HepG2 (cell line): Measurements from ENCODE around the gene KIF26B. TPM values are rescaled to one million over a fixed set of nuclear protein-coding genes. Genes with fewer than 3 reads are reported as not detected.

ENCODE experiments used
- ATAC-seq: fragments of 200-7000 bp; cut with Tn5 transposase; 3 replicates; pipeline ENCODE4 v1.9.1; 2020; ENCODE audit warnings: mild to moderate bottlenecking, moderate library complexity
- BruUV-seq: library from RNA; stranded (reverse); fragments of 400-500 nt; replicated peaks from 2 replicates; lab custom pipeline; 2021; lab: Mats Ljungman, UMichigan
- CTCF ChIA-PET: fragments of 300-600 bp; formaldehyde crosslinking; extraction: SDS; loops from one replicate; lab custom pipeline; 2021; ENCODE audit warnings: low total read pairs, inconsistent platforms, low intra/inter-chr PET ratio; lab: Yijun Ruan, JAX
- POLR2A ChIA-PET: fragments of 350-600 bp; sonication (Branson Sonifier 250); formaldehyde crosslinking; loops from one replicate; lab custom pipeline; 2020; ENCODE audit warnings: antibody characterized with exemption, inconsistent platforms; lab: Yijun Ruan, JAX
- DNase-seq: peaks from one replicate; pipeline ENCODE4 v3.0.0-alpha.2; 2015; ENCODE audit warnings: low spot score
- FAIRE-seq: peaks from 3 replicates; lab custom pipeline; 2011; peaks lifted over from hg19 to GRCh38; lab: Jason Lieb, UNC
- H2AFZ ChIP-seq: one replicate; pipeline ENCODE4 v1.6.1; 2011; ENCODE audit warnings: low read length, inconsistent platforms
- H3K27ac ChIP-seq: fragments of 300-600 bp; 3 replicates; pipeline ENCODE4 v1.8.0; 2011; ENCODE audit warnings: mixed run types, mild to moderate bottlenecking, mixed read lengths, low read length, inconsistent platforms; ENCODE audit not compliant: insufficient read depth; ENCODE audit errors: extremely low read length
- H3K27me3 ChIP-seq, 2 experiments: fragments of 200-600 bp in 1 of 2; 2 replicates in 1 of 2; 3 replicates in 1 of 2; pipeline versions ENCODE4 v1.6.0 to v1.8.0; 2011; ENCODE audit warnings: low read length in 2 of 2, mild to moderate bottlenecking in 2 of 2, moderate library complexity in 2 of 2, inconsistent platforms in 1 of 2; ENCODE audit not compliant: insufficient read depth in 2 of 2, control insufficient read depth in 1 of 2
- H3K36me3 ChIP-seq, 2 experiments: fragments of 200-600 bp in 1 of 2; replicated peaks in 1 of 2; 2 replicates in 1 of 2; 3 replicates in 1 of 2; pipeline versions ENCODE4 v1.5.1 to v1.8.0; 2011; ENCODE audit warnings: low read length in 2 of 2, inconsistent platforms in 1 of 2; ENCODE audit not compliant: insufficient read depth in 2 of 2, control insufficient read depth in 1 of 2
- H3K4me1 ChIP-seq: 2 replicates; pipeline ENCODE4 v1.5.1; 2012; ENCODE audit warnings: low read length, inconsistent platforms; ENCODE audit not compliant: insufficient read depth
- H3K4me2 ChIP-seq: 2 replicates; pipeline ENCODE4 v1.6.0; 2011; ENCODE audit warnings: low read depth, low read length, inconsistent platforms
- H3K4me3 ChIP-seq, 3 experiments: fragments of 200-600 bp in 1 of 3; sonication (generic), shearing (Covaris generic) in 1 of 3; replicated peaks in 1 of 3; 2 replicates each; pipeline ENCODE4 v1.5.1; 2011 to 2016; ENCODE audit warnings: low read length in 3 of 3, inconsistent platforms in 2 of 3, low read depth in 2 of 3, mild to moderate bottlenecking in 2 of 3, control low read depth in 1 of 3, mixed read lengths in 1 of 3; ENCODE audit not compliant: insufficient read depth in 1 of 3
- H3K79me2 ChIP-seq: one replicate; pipeline ENCODE4 v1.6.1; 2011; ENCODE audit warnings: low read length, inconsistent platforms; ENCODE audit not compliant: insufficient read depth
- H3K9ac ChIP-seq: 2 replicates; pipeline ENCODE4 v1.6.0; 2011; ENCODE audit warnings: mild to moderate bottlenecking, low read depth, low read length, inconsistent platforms; ENCODE audit not compliant: insufficient read depth
- H3K9me3 ChIP-seq: 2 replicates; pipeline ENCODE4 v1.5.1; 2012; ENCODE audit warnings: mild to moderate bottlenecking, low read length
- H4K20me1 ChIP-seq: 2 replicates; pipeline ENCODE4 v1.6.0; 2011; ENCODE audit warnings: inconsistent platforms, mild to moderate bottlenecking, low read length, moderate library complexity; ENCODE audit not compliant: insufficient read depth
- ATRX ChIP-seq: sonication (generic); formaldehyde crosslinking; IDR thresholded peaks from 2 replicates; pipeline ENCODE4 v1.4.0; 2020; ENCODE audit warnings: missing genetic modification reagents, borderline replicate concordance
- MTF1 ChIP-seq: sonication (generic); formaldehyde crosslinking; IDR thresholded peaks from 2 replicates; pipeline ENCODE4 v1.5.0; 2020; ENCODE audit warnings: missing genetic modification reagents
- PPARG ChIP-seq: conservative IDR thresholded peaks from 2 replicates; pipeline ENCODE4 v1.6.1; 2016; ENCODE audit warnings: missing biosample characterization, missing genetic modification reagents
- SP2 ChIP-seq: sonication (generic); formaldehyde crosslinking; IDR thresholded peaks from 2 replicates; pipeline ENCODE4 v1.5.1; 2020; ENCODE audit warnings: mild to moderate bottlenecking, missing genetic modification reagents
- ZFYVE20 ChIP-seq: sonication (generic); formaldehyde crosslinking; IDR thresholded peaks from 2 replicates; pipeline ENCODE4 v1.8.0; 2023; ENCODE audit warnings: low read depth, mild to moderate bottlenecking, moderate library complexity, missing genetic modification reagents, borderline replicate concordance
- ZNF484 ChIP-seq: sonication (generic); formaldehyde crosslinking; IDR thresholded peaks from 2 replicates; pipeline ENCODE4 v1.5.1; 2020; ENCODE audit warnings: mild to moderate bottlenecking, low read depth, missing genetic modification reagents, borderline replicate concordance
- ZNF510 ChIP-seq: sonication (generic); formaldehyde crosslinking; IDR thresholded peaks from 2 replicates; pipeline ENCODE4 v1.4.0; 2020; ENCODE audit warnings: low read depth, mild to moderate bottlenecking, missing genetic modification reagents
- ZNF609 ChIP-seq: sonication (generic); formaldehyde crosslinking; IDR thresholded peaks from 2 replicates; pipeline ENCODE4 v1.4.0; 2020; ENCODE audit warnings: mild to moderate bottlenecking, missing genetic modification reagents, borderline replicate concordance
- ZNF792 ChIP-seq: IDR thresholded peaks from 2 replicates; pipeline ENCODE4 v1.6.1; 2016
- WGBS: methylation state at CpG from one replicate; pipeline ENCODE4 v1.1.6; 2017; ENCODE audit warnings: low lambda C conversion rate; 5-methylcytosine and 5-hydroxymethylcytosine counted together
- in situ Hi-C: cut with HindIII; loops from 2 replicates; pipeline ENCODE4 v1.10.0; 2017; ENCODE audit warnings: low pct_unique_long_range_greater_than_20kb; ENCODE audit not compliant: extremely low pct_ligation_motif_present
- intact Hi-C: fragments of 100-400 bp; cut with micrococcal nuclease; formaldehyde crosslinking; loops from one replicate; pipeline ENCODE4 v1.10.0; 2022; ENCODE audit not compliant: unreplicated experiment
- polyA plus RNA-seq, 8 experiments: library from polyadenylated mRNA; depleted of rRNA in 3 of 8; stranded (reverse) in 7 of 8; unstranded in 1 of 8; fragments of >200 nt; fragmentation: Illumina TruSeq in 4 of 8; extraction: Trizol in 4 of 8; gene quantifications; 2 replicates each; pipeline versions ENCODE4 v1.2.1 to v1.2.3, GENCODE V29; 2011 to 2016; ENCODE audit warnings: low read depth in 4 of 8, missing spikeins in 1 of 8, mixed read lengths in 1 of 8; ENCODE audit not compliant: insufficient read depth in 1 of 8
- total RNA-seq, 5 experiments: library from RNA; depleted of rRNA; stranded (reverse); fragments of >200 nt; fragmentation: Illumina TruSeq; extraction: Trizol; gene quantifications; 2 replicates each; pipeline ENCODE4 v1.2.3, GENCODE V29; 2016; ENCODE audit warnings: low read depth in 1 of 5

KIF26B gene
- total and polyA plus RNA-seq, 2 of the 13 experiments (the other 11 are each of a cell fraction or from before 2014, with no cell fraction given), result 0.08 to 0.09 TPM

GRCh38 chr1:245288796-245289195 lies 134.0 kb downstream of the KIF26B start (continued):
- TF ChIP-seq ZNF609 (no peak), PPARG (CRISPR knock-in tag) (no peak), ZFYVE20 (no peak), MTF1 (CRISPR knock-in tag) (no peak)

- H3K36me3 ChIP-seq, result no peaks in the 10 kb centered on the region
- TF ChIP-seq ZNF792 (CRISPR knock-in tag) (no peak), ZNF510 (CRISPR knock-in tag) (no peak), ATRX (CRISPR knock-in tag) (no peak), SP2 (CRISPR knock-in tag) (no peak), ZNF484 (CRISPR knock-in tag) (no peak)
- TF ChIP-seq, all 625 proteins: peak for 0
- intact Hi-C loops, result no loop called here
- Histone ChIP-seq H3K27me3 (peaks cover 0 to 1% of the 10 kb centered on the region in 2 experiments; a peak in 1 of 5 replicates), H3K9me3 (no peaks in the 10 kb centered on the region), H2AFZ (no peak overlapping the region), H3K4me2 (no peak overlapping the region), H3K9ac (no peak overlapping the region), H3K79me2 (no peaks in the 10 kb centered on the region), H3K27ac (no peak overlapping the region), H3K4me3 (no peak overlapping the region), H4K20me1 (no peaks in the 10 kb centered on the region), H3K4me1 (no peaks in the 10 kb centered on the region)
- ChIA-PET POLR2A (no interaction called here), CTCF (no interaction called here)
- ATAC-seq (no peak), DNase-seq (no peak), FAIRE-seq (no peak)
- in situ Hi-C loops, result no loop called here
- WGBS, result 29% methylated on average over 1 of the region's 1 CpG
- BruUV-seq, result no TSS peak
Measured at GRCh38 chr1:245290836-245291235, 136.1 kb downstream of the KIF26B start.
